ENCODE measurements around the gene LDLRAD3.

Gene LDLRAD3

GRCh38 chr11:36280531-36280930, 336.7 kb downstream of the LDLRAD3 start:
- no peak for TF ChIP-seq CTCF (IDR thresholded peaks at IDR 0.05)
- H3K27ac ChIP-seq: no peak overlapping the region
- DNase-seq (ENCODE audit: low spot score): no peak
- no peak overlapping the region for H3K4me3 ChIP-seq
